ENCODE data around the gene CDH23. TPM values are rescaled to one million over a fixed set of nuclear protein-coding genes. Genes with fewer than 3 reads are reported as not detected.

CDH23 gene
- total RNA-seq, 1 donor from 2014 or later, result 0.40 TPM

DNA sequence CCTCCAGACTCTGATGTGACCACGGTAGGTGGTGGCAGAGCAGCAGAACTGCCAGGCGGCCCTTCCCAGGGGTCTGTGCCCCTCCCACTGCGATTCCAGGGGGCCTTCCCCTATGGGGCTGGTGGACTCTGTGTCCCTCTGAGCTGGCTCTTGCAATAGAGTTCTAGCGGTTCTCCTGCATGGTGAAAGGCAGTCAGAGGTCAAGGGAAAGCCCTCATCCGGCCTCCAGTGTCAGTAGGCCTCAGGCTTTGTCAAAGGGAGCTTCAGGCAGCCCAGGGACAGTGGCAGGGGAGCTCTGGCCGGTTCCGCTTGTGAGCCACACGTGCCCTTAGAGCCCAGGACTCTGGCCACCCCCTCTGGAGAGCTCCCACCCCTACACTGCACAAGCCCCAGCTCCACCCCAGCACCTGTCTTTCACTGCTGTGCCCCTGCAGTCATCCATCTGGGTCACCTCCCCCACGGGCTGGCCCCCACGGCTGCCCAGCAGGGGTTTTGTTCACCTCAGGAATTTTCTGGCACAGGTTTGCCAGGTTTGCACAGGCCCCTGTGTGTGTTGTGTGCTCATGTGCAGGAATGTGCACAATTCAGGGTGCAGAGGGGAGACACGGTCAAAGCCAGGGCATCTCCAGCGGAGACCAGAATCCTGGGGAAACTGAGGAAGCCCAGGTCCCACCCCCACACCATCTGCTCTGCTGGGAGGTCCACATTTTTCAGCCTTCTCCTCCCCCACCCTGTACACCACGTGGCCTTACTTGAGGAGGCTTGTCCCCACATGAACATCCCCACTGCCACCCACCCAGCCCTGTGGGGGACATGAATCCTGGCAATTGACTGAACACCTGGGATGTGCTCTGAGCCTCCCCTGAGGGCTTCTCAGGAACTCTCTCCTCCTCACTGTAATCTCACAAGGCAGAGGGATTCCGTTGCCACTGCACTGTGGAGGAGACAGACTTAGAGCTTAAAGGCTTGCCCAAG lies 299.1 kb downstream of the CDH23 start:
- no peak for DNase-seq (ENCODE audit: low read depth)

DNA sequence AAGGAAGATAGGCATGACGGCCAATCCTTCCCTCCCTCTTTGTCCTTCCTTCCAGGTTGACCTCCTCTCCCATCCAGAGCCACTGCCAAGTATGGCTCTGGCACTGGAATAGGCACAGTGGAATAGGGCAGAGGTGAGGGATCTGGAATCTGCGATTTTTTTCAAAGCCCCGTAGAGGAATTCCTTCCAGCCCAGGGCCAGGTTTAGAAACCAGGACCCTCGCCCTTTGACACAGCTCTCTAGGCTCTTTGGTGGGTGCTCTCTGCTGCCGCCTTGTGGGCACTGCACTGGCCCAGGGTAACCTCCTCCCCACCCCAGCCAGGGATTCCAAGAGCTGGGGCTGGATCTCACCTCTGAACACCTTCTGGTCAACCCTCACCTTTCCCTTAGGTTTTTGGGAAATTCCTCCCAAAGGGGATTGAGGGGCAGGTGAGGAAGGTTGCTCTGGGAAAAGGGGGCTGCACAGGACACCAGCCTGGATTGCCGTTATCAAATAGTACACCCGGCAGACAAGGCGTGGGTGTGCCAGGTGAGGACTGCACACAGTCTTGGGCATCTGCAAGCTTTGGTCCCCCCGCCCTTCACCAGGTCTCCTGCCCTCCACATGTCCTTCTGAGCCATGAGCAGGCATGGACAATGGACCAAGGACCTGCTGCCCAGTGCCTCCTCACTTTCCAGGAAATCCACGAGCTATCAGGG lies 300.1 kb downstream of the CDH23 start:
- DNase-seq (ENCODE audit: low read depth), result no peak

DNA sequence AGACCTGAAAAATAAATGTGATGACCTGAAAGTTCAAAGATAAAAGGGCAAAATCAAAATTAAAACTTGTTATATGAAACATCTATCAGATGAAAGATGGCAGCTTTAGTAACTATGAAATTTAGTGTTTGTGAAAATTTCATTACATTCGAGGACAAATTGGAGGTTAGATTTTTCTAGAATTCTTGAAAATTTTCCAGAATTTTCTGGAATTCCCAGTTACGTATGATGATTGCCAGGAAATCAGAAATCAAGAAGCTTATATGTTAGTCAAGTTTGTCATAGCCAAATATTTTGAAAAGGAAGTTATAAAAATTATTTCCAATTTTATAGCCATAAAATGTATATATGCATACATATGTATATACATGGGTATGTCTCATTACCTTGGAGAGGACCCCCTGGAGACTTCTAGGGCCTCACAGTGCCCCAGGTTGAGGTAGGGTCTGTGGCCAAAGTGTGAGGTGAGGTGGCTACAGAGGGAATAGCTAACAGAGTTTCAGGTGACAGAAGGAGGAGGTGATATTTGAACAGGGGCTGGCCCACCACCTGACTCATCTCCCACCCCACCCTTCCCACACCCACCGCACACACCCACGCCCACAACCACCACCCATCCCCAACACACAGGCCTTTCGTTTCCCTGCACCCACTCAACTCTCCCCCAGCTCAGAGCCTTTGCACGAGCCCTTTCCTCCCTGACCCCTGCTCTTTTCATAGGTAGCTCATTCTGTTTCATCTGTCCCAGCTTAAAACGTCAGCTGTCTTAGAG lies 301.4 kb downstream of the CDH23 start:
- no peak for DNase-seq (ENCODE audit: low read depth)

DNA sequence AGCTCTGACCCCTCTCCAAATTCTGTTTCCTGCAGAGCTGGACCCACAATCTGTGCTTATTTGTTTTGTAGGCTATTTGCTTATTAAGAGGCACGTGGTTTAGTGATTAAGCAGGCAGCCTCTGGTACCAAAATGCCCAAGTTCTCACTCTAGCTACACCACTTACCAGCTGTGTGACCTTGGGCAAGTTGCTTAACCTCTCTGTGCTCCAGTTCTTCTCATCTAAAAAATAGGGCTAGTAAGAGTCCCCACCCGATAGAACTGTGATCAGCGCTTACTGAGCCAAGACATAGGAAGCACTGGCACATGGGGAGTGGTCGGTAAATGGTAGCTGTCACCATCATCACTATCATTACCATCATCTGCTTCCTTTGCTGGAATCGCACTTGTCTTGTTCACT lies 302.0 kb downstream of the CDH23 start:
- no peak for DNase-seq (ENCODE audit: low read depth)

DNA sequence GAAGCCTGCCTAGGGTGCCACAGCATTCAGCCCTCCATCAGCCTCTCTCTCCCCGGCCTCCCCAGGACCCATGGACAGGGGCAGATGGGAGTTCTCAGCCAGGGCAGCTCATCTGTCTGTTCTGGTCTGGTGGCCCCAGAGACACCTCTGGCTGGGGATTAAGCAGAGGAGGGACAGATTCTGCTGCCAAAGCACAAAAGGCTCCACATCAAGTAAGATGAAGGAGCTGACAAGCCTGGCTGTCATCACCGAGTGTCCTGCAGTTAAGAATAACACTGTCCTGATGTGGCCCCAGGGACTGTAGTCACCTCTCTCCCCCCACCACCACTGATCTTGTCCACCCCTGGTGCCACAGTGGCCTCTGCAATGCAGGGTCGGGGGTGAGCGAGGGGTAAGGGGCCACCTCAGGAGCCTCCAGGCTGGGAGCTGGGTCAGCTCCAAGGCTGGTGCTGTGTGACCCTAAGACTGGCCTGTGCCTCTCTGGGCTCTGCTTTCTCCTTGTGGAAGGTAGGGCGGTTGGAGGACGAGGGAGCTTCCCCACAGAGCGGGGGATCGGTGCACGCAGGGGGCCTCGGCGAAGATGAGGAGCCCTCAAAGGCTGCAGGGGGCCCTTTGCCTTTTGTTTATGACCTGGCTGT lies 304.1 kb downstream of the CDH23 start:
- DNase-seq (ENCODE audit: low read depth), result no peak

DNA sequence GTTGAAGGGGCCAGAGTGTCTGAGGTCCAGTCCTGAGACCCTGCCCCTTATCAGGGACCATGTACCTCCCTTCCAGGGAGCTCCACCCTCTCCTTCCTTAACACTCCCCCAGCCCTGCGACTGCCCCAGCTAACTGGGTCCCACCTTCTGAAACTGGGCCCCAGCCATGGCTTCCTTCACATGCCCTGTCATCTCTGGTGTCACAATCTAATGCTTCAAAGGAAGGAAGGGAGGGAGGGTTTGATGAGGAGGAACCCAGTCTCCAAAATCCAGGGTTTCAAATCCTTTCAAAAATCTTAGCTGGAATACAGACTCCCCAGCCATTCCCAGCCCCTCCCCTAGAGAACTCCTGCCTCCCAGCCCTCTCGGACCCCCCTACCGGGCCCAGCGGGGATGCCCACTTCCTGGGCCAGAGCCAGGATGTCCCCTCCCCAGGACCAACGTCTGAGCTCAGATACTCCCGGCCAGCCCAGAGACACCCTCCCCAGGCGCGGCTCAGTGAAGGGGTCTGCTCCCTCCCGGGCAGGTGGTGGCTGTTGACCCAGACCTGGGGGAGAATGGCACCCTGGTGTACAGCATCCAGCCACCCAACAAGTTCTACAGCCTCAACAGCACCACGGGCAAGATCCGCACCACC lies 304.9 kb downstream of the CDH23 start:
- DNase-seq (ENCODE audit: low read depth), result no peak

DNA sequence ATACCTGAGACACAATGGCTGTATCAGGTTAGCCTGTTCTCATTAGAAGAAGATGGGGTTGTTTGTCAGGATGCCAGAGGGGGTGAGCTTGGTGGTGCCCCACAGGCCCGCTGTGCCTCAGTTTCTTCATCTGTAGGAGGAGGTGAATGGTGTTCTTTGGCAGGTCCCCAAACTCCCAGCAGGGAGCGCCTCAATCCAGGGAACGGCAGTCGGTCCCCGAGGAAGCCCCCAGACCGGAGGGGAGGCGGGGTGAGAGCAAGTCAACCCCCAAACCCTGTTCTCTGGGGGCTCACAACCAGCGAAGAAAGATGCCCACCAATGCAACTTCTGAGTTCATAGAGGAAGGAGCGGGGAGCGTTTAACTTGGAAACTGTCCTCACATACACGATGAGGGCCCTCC lies 306.9 kb downstream of the CDH23 start:
- no peak for DNase-seq (ENCODE audit: low read depth)

DNA sequence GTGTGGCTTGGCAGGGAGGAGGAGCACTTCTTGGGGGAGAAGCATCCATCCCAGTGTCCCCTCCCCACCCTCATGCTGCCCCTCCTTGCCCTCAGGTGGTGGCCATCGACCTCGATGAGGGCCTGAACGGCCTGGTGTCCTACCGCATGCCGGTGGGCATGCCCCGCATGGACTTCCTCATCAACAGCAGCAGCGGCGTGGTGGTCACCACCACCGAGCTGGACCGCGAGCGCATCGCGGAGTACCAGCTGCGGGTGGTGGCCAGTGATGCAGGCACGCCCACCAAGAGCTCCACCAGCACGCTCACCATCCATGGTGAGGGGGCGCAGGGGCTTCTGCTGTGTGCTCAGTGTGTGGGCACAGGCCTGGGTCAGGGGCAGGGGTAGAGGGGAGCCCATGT lies 308.1 kb downstream of the CDH23 start:
- DNase-seq (ENCODE audit: low read depth), result no peak

DNA sequence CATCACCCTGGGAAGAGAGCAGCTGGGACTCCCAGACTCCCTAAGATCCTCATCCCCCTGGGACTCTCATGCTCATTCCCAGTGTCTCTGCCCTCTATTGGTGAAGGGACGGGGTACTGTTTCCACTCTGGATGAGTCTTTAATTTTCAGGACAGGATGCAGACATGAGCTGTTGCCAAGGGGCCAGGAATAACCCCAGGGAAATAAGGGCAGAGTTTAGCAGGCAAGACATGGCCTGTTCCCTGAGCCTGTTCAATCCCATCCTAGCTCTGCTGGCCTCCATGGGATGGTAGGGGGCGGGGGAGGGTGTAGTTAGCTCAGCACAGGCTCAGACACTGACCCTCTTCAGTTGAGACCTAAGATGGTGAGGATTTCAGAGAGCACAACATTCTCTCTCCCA lies 308.9 kb downstream of the CDH23 start:
- DNase-seq (ENCODE audit: low read depth), result no peak

DNA sequence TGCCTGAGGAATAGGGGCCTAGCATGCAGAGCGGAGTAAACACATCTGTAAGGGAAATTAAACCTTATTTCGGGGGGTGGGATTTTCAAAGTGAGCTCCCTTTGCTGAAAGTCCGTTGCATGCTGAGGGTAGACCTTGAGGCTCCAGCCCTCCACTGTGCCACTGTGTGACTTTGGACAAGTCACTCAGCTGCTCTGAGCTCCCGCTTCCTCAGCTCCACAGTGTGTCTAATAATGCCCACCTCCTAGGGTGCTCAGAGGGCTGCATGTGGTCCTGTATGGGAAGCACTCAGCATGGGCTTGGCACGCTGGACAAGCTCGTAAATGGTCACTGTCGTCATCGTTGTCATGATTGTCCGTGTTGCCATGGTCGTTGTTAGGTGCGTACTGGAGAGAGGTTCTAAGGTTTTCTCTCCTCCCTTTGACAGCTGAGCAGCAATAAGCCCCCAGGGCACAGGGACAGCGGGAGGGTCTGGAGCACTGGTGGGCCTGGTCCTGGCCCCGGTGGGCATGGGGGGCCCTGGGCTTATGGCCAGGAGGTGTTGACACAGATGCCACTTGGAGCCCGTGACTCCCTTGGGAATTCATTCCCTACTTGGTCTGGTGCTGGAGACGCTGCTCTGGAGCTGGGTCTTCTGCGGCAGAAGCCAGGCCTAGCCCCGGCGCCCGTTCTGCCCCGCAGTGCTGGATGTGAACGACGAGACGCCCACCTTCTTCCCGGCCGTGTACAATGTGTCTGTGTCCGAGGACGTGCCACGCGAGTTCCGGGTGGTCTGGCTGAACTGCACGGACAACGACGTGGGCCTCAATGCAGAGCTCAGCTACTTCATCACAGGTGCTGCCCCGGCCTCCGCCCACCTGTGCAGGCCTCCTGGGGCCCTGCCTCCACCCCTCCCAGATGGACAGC lies 309.7 kb downstream of the CDH23 start:
- no peak for DNase-seq (ENCODE audit: low read depth)

DNA sequence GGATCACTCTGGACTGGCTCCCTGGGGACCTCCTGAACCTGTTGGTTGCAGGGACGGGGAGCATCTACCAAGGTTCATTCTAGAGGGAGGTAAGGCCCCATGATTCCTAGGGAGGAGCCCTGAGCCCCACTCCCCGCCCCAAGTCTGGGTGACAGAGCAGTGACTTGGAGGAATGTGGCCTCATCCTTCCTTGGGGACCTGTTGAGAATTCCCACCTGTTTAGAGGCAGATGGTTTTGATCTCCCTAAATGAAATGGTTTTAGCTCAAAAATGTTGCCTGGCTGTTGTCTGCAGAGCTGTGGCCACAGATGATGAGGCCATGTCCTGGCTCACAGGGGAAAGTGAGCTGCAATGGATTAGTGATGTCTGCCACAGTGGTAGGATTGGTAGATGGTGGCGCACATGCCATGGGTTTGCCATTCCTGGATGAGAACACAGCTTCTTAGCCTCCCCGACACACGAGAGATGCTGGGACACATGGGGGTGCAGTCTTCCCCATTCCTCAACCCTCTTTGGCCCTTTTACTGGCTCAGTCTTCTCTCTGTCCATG lies 310.6 kb downstream of the CDH23 start:
- DNase-seq (ENCODE audit: low read depth), result no peak

DNA sequence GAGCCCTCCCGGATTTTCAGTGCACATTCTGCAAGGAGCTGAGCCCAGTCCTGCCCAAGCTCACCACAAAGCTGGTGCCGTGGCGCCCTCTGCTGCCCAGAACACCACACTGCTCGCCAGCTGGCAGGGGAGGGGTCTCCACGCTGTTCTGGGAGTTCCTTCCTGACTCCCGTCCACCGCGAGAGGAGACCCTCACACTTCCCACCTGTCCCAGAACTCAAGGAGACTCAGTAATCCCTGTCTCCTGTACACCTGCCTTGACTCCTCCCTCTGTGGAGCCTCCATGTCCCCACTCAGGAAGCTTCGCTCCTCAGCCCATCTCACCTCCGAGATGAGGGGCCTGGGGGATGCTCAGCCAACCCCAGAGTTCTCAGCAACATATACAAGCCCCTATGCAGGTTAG lies 311.6 kb downstream of the CDH23 start:
- no peak for DNase-seq (ENCODE audit: low read depth)

DNA sequence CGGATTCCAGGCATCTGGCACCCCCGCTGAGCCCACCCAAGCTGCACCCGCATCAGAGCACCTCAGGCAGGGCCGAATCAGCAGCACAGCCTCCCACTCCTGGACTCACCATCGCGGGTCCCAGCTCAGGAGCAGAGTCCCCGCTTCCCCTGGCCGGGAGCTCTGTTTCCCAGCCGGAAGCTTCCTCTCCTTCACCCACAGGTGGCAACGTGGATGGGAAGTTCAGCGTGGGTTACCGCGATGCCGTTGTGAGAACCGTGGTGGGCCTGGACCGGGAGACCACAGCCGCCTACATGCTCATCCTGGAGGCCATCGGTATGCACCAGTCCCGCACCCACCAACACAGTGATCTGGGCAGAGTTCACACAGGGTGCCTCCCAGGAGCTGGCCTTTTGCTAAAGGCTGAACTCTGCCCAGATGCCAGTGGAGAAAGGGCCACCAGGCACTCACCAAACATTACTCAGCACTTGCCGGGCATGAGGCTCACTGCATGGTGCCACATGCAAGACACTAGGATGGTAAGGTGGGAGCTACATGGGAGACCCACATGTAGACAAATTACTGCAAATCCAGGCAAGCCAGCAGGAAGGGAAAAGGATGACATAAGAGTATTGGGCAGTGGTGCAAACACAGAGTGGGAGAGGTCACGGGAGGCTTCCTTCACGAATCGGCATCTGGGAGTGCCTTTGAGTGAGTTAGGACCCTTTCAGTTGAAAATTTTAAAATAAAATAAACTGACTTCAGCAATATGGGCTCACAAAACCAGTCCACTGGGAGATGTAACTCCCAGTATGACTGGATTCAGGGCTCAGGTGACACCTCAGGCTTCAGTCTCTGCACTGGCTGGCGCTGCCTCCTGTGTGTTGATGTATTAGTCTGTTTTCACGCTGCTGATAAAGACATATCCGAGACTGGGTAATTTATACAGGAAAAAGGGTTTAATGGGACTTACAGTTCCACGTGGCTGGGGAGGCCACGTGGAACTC lies 312.5 kb downstream of the CDH23 start:
- DNase-seq (ENCODE audit: low read depth), result no peak

DNA sequence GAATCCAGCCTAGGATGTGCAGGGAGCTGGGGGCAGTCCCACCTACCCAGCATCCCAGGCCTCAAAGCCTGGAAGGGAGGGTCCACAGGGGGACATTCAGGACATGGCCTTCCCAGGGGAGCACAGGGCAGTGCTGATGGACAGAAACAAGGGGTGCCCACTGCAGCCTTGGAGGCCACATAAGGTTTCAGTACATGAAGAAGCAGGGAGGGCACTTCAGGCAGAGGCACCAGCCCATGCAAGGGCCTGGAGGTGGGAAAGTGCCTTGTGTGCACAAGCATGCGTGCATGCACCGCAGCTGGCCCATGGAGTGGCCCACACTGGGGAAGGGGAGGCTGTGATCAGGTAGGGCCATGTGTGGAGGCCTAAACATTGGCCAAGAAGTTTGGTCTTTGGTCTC lies 313.8 kb downstream of the CDH23 start:
- no peak for DNase-seq (ENCODE audit: low read depth)

DNA sequence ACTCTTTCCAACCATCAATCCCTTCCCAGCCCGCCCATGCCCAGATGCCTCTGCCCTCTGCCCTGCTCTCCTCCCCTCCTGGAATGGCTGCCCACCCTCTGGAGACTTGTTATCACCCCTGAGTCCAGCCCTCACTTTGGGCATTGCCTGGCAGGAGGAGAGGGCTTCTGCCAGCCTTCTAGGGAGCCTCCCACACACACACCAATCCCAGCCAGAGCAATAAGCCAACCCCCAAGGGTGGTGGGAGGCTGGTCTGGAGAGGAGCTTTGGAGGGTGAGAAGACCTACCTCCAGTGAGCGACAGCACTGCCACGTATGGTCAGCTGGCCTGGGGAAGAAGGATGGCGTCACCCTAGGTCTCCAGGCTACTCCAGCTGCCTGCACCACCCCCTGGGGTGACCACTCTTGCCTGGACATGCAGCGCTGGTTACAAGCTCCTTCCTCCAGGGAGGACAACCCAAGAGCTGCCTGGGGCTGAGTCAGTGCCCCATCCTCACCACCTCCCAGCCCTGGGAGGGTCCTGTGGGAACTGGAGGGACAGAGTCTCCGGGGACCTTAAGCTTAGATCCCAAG lies 314.4 kb downstream of the CDH23 start:
- DNase-seq (ENCODE audit: low read depth), result no peak

DNA sequence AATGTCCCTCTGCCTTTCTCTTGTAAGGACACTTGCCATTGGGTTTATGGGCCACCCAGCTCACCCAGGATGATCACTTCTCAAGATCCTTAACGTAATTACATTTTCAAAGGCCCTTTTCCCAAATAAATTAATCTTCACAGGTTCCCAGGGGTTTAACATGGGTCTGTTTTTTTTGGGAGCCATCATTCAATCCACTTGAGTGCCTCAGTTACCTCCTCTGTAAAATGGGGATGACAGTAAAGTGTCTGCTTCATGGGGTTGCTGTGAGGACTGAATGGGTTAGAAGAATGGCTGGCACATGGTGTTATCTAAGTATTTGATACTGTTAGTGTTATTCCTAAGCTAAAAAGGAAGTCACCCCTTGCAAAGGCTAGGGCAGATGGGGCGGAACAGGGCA lies 315.4 kb downstream of the CDH23 start:
- no peak for DNase-seq (ENCODE audit: low read depth)

DNA sequence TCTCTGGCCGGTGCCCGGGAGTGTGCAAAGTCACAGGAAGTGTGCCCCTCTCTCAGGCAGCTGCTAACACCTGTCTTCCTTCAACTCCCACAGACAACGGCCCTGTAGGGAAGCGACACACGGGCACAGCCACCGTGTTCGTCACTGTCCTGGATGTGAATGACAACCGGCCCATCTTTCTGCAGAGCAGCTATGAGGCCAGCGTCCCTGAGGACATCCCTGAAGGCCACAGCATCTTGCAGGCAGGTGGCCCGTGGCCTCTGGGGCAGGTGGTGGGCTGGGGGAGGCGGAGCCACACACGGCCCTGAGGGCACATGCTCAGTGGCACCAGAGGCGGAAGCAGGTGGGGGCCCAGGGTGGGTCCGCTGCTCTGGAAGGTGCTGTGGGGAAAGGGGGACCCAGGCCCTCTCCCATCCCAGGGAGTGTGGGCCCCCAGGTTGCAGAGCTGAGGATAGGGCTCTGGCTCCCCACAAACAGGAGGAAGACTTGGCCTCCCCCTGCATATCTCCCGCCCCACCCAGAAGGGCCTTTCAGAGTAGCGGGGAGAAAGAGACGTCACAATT lies 315.9 kb downstream of the CDH23 start:
- DNase-seq (ENCODE audit: low read depth), result no peak
